Islet precursor cell (in vitro differentiated cells): Measurements from ENCODE around the gene ID3.

Experiments used
- DNase-seq: peaks from one replicate; pipeline ENCODE4 v3.0.0-alpha.2; 2018

ID3 gene

GRCh38 chr1:23559136-23559984, at the start of gene ID3:
TSS of gene ID3 (minus strand) at chr1:23559501. CDS start at chr1:23559426, 75 bp downstream.
- DNase-seq, result peak; percentile 98

- DNase-seq, result no peak
Observed at GRCh38 chr1:23607944-23608343, 48.6 kb upstream of the ID3 start.

GRCh38 chr1:23601968-23602876, 42.9 kb upstream of the ID3 start:
- no peak for DNase-seq

GRCh38 chr1:23601135-23601967, 42.0 kb upstream of the ID3 start:
- peak; percentile 71 for DNase-seq

GRCh38 chr1:23600283-23600682, 41.0 kb upstream of the ID3 start:
- DNase-seq, result peak; percentile 92

- no peak for DNase-seq
Observed at GRCh38 chr1:23599125-23599524, 39.8 kb upstream of the ID3 start.

- DNase-seq, result peak; percentile 98
Observed at GRCh38 chr1:23598424-23598823, 39.1 kb upstream of the ID3 start.

- DNase-seq, result no peak
Observed at GRCh38 chr1:23597635-23598388, 38.5 kb upstream of the ID3 start.

GRCh38 chr1:23596382-23597358, 37.4 kb upstream of the ID3 start:
- DNase-seq, result no peak

- DNase-seq, result peak; percentile 75
Observed at GRCh38 chr1:23594927-23595353, 35.6 kb upstream of the ID3 start.

- DNase-seq, result no peak
Observed at GRCh38 chr1:23594149-23594907, 35.0 kb upstream of the ID3 start.

GRCh38 chr1:23593556-23594148, 34.4 kb upstream of the ID3 start:
- DNase-seq, result peak; percentile 93

GRCh38 chr1:23593042-23593521, 33.8 kb upstream of the ID3 start:
- DNase-seq, result no peak

- DNase-seq, result no peak
Observed at GRCh38 chr1:23592209-23592892, 33.0 kb upstream of the ID3 start.

GRCh38 chr1:23591460-23592208, 32.3 kb upstream of the ID3 start:
- DNase-seq, result no peak

GRCh38 chr1:23590058-23590783, 30.9 kb upstream of the ID3 start:
- DNase-seq, result no peak

GRCh38 chr1:23589585-23589986, 30.3 kb upstream of the ID3 start:
- no peak for DNase-seq
